ENCODE results near the gene CPEB1.

- no peak for TF ChIP-seq NR2C2 (CRISPR knock-in tag; IDR thresholded peaks at IDR 0.05; ENCODE audit: borderline replicate concordance)
- TF ChIP-seq ZBTB44 (CRISPR knock-in tag; IDR thresholded peaks at IDR 0.05) = no peak
- TF ChIP-seq BRCA1 (CRISPR knock-in tag; IDR thresholded peaks at IDR 0.05) = no peak
- TF ChIP-seq GTF2F1 (IDR thresholded peaks at IDR 0.05; ENCODE audit: low read length) = no peak
- no peak for TF ChIP-seq CTCF (CRISPR knock-in tag; IDR thresholded peaks at IDR 0.05)
- TF ChIP-seq ZNF138 (CRISPR knock-in tag; IDR thresholded peaks at IDR 0.05; ENCODE audit: low read depth) = no peak
- no peak for TF ChIP-seq THRA (CRISPR knock-in tag; IDR thresholded peaks at IDR 0.05; ENCODE audit: borderline replicate concordance)
Observed at GRCh38 chr15:82602195-82602594, 45.0 kb downstream of the CPEB1 start.

All from HepG2 (cell line).